Activated CD8-positive, alpha-beta memory T cell treated with anti-CD3 and anti-CD28 coated beads, Interleukin-2, amount 50 U/mL, for 4 hours (primary cell): ENCODE measurements around the gene STRIT1.
"Not testable (repeated sequence)": the region's sequence is repeated elsewhere in the genome, so short reads cannot be mapped to it uniquely, and the experiment has no call there.

Experiments used
- DNase-seq: peaks from one replicate; pipeline ENCODE4 v3.0.0-alpha.2; 2020

STRIT1 gene

GRCh38 chr3:155312781-155313180 lies 19.3 kb upstream of the STRIT1 start:
- no peak for DNase-seq

GRCh38 chr3:155309581-155309980 lies 16.1 kb upstream of the STRIT1 start:
- no peak for DNase-seq

- no peak for DNase-seq
Measured at GRCh38 chr3:155308831-155309230, 15.3 kb upstream of the STRIT1 start.

GRCh38 chr3:155307183-155307582 lies 13.7 kb upstream of the STRIT1 start:
- no peak for DNase-seq

GRCh38 chr3:155304394-155304793 lies 10.9 kb upstream of the STRIT1 start:
- no peak for DNase-seq

GRCh38 chr3:155303540-155304097 lies 10.1 kb upstream of the STRIT1 start:
- DNase-seq = no peak

GRCh38 chr3:155302891-155303290 lies 9.4 kb upstream of the STRIT1 start:
- DNase-seq = no peak

GRCh38 chr3:155302481-155302880 lies 9.0 kb upstream of the STRIT1 start:
- DNase-seq = no peak

- DNase-seq = no peak
Measured at GRCh38 chr3:155297100-155297499, 3.6 kb upstream of the STRIT1 start.

- DNase-seq = no peak
Measured at GRCh38 chr3:155296413-155296812, 2.9 kb upstream of the STRIT1 start.

- no peak for DNase-seq
Measured at GRCh38 chr3:155292693-155293092, 790 bp downstream of the STRIT1 start.

- DNase-seq = no peak
Measured at GRCh38 chr3:155292133-155292532, 1.4 kb downstream of the STRIT1 start.

GRCh38 chr3:155286736-155287135 lies 6.7 kb downstream of the STRIT1 start:
- no peak for DNase-seq

GRCh38 chr3:155285936-155286335 lies 7.5 kb downstream of the STRIT1 start:
- DNase-seq = no peak

- DNase-seq = no peak
Measured at GRCh38 chr3:155283092-155284056, 10.1 kb downstream of the STRIT1 start.

- DNase-seq = no peak
Measured at GRCh38 chr3:155282385-155283091, 10.9 kb downstream of the STRIT1 start.

GRCh38 chr3:155281912-155282311 lies 11.6 kb downstream of the STRIT1 start:
- no peak for DNase-seq

- not testable (repeated sequence) for DNase-seq
Measured at GRCh38 chr3:155276089-155276488, 17.4 kb downstream of the STRIT1 start.

- not testable (repeated sequence) for DNase-seq
Measured at GRCh38 chr3:155275159-155275754, 18.2 kb downstream of the STRIT1 start.

GRCh38 chr3:155274435-155274834 lies 19.0 kb downstream of the STRIT1 start:
- not testable (repeated sequence) for DNase-seq

- no peak for DNase-seq
Measured at GRCh38 chr3:155271343-155271613, 22.2 kb downstream of the STRIT1 start.

- DNase-seq = no peak
Measured at GRCh38 chr3:155270485-155271342, 22.8 kb downstream of the STRIT1 start.

GRCh38 chr3:155270063-155270462 lies 23.4 kb downstream of the STRIT1 start:
- no peak for DNase-seq
